Activated CD8-positive, alpha-beta memory T cell treated with anti-CD3 and anti-CD28 coated beads, Interleukin-2, amount 50 U/mL, for 24 hours (primary cell): ENCODE results near the gene CTXN3.

Source experiments
- DNase-seq: peaks from one replicate; pipeline ENCODE4 v3.0.0-alpha.2; 2020; ENCODE audit errors: extremely low read depth

Gene CTXN3

DNA sequence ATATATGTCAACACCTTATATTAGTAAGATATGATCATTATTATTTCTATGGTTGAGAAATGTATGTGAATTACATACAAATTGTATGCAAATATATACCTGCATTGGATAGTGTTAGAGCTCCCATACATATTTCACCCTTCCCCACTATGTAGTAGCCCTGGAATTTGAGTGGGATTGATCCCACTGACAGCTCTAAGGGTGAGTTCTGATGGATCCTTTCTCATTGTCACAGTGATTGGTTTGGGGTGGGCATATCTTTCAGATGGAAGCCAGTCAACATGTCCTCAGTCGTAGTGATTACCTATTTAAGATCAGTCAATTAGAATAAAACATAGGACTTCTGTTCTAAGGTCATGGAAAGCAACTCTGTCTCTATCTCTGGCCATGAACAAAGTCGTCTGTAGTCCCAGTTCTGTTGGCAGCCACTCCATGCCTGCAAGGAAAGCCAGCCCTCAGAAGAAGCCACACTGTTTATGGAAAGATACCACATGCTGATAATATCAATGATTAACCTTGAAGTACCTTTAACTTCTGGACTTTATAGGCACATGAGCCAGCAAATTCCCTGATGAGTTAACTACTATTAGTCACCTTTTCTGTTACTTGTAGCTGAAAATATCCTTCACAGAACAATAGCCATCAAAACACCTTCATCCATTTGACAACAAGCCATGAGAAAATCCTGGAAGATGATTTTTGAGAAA, 49.2 kb downstream of the CTXN3 start:
- DNase-seq = no peak

DNA sequence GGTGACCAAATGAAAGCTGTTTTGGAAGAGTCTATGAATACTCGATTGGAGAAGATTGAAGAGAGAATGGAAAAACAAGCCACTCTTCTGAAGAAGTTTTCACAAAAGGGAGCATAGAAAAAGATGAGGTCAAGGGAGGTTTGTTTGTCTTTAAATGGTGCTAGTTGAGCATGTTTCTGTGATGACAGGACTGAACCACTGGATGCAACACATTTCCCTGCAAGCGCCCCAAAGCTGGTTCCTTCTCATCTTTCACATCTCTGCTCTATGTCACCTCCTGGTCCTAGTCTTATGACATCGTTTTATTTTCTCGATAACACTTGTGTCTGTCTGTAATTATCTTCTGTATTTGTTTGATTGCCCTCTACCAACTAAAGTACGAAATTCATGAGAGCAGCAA, 50.5 kb downstream of the CTXN3 start:
- no peak for DNase-seq

DNA sequence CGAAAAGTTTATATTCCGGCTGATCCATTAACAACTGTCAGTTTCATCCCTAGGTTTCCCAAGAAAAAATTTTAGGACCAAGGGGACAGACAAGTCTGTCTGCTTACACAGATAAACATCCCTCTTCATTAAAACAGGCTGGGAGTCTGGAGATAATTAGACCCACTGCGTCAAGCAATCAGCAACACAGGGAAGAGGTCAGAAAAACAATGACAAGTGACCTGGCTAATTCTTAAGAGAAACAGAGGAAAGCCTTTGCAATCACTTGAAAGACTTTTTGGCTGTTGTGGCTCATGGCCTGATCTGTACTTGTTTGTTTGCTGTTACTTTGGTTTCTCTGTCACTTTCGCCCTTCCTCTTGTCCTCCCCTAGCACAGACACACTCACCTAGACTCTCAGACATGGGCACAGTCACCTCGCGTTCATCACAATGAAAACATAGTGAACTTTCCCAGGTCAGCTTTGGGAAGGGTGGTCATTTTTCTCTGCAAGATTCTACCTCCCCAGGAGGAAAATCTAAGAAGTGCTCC, 51.4 kb downstream of the CTXN3 start:
- DNase-seq = no peak

DNA sequence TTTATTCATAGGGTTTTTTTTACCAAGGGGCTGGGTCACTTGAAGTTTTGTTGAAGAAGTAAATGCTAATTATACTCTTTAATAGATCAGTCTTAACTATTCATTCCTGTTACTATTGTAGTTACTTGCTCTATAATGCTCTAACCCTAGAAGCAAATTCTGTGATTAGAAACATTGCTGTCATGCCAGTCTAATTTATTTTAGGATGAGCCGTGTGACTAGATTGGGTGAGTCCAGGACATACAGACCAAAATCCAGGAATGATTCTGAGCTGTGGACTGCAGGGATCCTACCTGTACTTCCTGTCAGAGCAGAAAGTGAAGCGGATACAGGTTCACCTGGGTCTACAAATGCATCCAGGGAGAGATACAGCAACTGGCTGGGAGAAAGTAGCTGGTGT, 53.6 kb downstream of the CTXN3 start:
- no peak for DNase-seq

DNA sequence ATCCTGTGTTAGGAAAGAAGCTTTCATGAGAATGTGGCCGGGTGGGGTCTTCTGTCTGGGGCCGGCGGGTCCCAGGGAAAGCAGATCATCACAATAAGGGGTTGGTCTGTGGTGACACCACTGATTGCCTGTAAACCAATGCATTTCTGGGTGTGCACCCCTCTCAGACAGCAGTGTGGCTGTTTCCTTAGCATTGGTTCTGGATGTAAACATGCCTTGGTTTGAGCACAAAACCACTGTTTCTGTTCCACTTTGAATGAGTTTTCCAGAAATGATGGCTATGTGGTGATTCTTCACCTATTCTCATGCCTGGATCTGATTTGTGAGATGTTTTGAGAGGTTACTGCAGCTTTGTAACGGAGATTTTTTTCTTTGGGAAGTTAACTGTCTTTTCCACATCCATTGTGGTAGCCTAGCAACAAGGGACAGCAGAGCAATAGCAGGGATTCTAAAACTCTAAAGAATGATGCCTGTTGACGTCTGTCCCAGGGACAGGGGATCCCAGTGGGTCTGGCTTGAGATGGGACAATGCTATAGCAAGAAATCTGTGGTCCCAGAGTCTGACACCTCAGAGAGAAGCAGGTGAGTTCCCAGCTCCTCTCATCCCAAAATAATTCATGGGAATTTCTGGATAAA, 54.2 kb downstream of the CTXN3 start, which contains the start of gene CCDC192:
Gene CCDC192, plus strand, starts transcription at position 466 of the 636 bp plus-strand sequence. Its CDS starts 55 bp downstream, at position 521.
- no peak for DNase-seq

DNA sequence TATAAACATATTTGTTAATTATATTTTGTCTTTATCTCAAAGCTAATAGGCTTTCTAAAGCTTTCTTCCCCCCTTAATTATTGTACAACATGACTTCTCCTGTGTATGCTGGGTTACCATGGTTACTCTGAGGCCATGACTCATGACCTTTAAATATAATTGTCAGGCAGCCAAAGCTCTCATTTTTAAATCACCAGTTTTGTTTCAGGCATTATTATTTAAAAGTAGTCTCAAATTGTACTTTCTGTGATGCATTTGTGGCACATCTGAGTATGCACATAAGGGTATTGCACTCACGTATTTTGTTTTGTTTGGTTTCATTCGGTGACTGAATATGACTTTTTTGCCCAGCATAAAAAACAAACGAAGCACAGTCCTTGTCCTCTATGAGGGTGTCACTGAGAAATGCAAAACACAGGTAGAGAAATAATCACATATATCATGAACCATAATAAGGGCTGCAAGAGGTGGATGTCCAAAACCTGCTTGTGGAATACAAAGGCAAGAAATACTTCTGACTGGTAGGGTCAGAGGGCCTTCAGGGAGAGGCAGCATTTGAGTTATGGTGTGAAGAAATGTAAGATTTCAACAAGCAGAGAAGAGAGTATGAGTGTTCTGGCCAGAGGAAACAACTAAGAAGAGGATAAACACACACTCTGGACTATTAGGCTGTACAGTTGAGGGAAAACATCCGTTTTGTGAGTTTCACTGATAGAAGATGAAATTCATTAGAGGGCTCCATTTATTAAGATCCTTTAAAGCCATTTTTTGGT, 56.4 kb downstream of the CTXN3 start:
- DNase-seq = no peak

DNA sequence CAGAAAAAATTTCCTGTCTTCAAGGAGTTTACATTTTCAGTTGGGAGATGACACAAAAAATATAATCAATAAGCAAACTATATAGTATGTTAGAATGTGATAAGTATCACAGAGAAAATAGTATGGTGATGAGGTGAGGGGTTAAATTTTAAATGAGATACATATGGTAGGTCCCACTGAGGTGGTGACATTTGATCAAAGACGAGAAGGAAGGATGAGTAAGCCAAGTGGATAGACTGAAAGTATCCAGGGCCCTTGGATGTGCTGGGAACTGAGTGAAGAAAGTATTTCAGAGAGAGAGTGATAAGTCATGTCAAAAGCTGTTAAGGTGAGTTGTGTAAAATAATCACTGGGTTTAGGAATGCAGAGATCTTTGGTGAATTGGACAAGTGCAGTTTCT, 57.8 kb downstream of the CTXN3 start:
- DNase-seq = no peak

DNA sequence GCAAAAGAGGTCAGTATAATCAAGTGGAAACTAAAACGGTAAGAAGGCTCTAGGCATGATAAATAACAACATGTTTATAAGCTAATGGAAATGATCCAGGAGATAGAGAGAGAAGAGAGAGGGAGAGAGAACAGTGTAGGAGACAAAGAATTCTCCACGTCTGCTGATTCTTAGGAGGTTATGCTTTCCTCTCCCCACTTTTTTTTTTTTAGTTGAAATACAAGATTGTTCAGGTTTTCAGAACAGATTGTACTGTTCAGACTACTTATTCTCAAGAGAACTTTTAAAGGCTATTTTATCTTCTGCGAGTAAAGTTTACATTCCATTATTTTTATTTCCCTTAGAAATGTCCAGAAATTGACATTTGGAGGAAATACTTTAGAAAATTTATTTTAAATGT, 58.3 kb downstream of the CTXN3 start:
- no peak for DNase-seq
